PC-9 (cell line): ENCODE data around the gene TPD52L1.

Experiments
- CTCF ChIP-seq: fragments of 200-600 bp; sonication (generic); conservative IDR thresholded peaks from 2 replicates; pipeline ENCODE4 v1.6.1; 2017; ENCODE audit warnings: mixed run types, antibody characterized with exemption, mild to moderate bottlenecking, moderate library complexity
- EZH2 ChIP-seq: fragments of 200-600 bp; sonication (generic); IDR thresholded peaks from 2 replicates; pipeline ENCODE4 v1.8.0; 2017; ENCODE audit warnings: antibody characterized with exemption, low read depth

DNA sequence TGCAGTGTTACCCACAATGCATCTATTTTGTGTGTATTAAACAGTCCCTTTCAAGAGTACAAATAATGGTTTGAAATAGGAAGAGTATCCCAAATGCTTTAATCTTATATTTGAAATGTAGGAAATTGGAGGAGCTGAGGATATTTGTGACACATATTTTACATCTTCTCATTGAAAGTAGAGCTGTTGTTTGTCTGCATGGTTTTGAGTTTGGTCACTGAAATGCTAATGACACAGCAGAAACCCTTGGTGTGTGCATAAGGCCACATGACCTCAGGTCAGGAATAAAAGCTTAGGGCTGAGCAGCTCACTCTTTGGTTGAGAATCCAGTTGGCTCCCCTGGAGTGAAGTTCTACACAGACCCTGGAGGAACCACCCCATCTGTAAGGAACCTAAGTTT, 49.8 kb downstream of the TPD52L1 start:
- no peak for TF ChIP-seq CTCF
- no peak for TF ChIP-seq EZH2
